Activated CD8-positive, alpha-beta memory T cell treated with anti-CD3 and anti-CD28 coated beads for 36 hours (primary cell): ENCODE results near the gene SAE1. TPM values are rescaled to one million over a fixed set of nuclear protein-coding genes. Genes with fewer than 3 reads are reported as not detected.

Experiments used
- CTCF ChIA-PET: fragments of 350-600 bp; sonication (Branson Sonifier 250); formaldehyde crosslinking; loops from one replicate; lab custom pipeline; 2021; ENCODE audit warnings: antibody characterized with exemption; lab: Charles Lee
- POLR2A ChIA-PET: fragments of 350-600 bp; sonication (Branson Sonifier 250); formaldehyde crosslinking; loops from one replicate; lab custom pipeline; 2021; ENCODE audit warnings: antibody characterized with exemption; lab: Charles Lee
- total RNA-seq, 2 experiments: library from RNA; stranded (reverse); gene quantifications; one replicate each; pipeline ENCODE4 v1.2.3, GENCODE V29; 2021

SAE1 gene
- total RNA-seq, 2 experiments from 2014 or later, result 152 to 158 TPM

GRCh38 chr19:47210180-47210490, 79.5 kb downstream of the SAE1 start:
- ChIA-PET CTCF (interaction anchor here (0.7 to 6.5 kb wide), 26 partner anchors 8 to 219 kb away, joined by 3 to 100 read pairs (median 4); partner anchors contain the start of genes CCDC9 and SAE1), POLR2A (interaction anchor here (0.5 to 4.3 kb wide), 8 partner anchors 8 to 46 kb away, joined by 3 to 24 read pairs (median 4); partner anchors contain the start of gene CCDC9)

- CTCF ChIA-PET, result interaction anchor here (0.7 to 6.5 kb wide), 28 partner anchors 9 to 220 kb away, joined by 3 to 100 read pairs (median 4); partner anchors contain the start of genes CCDC9 and SAE1
These were observed 80.2 kb downstream of the SAE1 start for GRCh38 chr19:47210689-47211316.

GRCh38 chr19:47215581-47215980, 84.9 kb downstream of the SAE1 start:
- ChIA-PET POLR2A (no interaction called here), CTCF (interaction anchor here (0.7 to 1.8 kb wide), 5 partner anchors 8 to 37 kb away, joined by 3 to 6 read pairs (median 4); no protein-coding TSS in a partner anchor)

More at GRCh38 chr19:47210689-47211316, 80.2 kb downstream of the SAE1 start:
- POLR2A ChIA-PET, result interaction anchor here (0.6 to 4.3 kb wide), 8 partner anchors 8 to 53 kb away, joined by 3 to 24 read pairs (median 4); partner anchors contain the start of gene CCDC9

GRCh38 chr19:47221080-47221841, 90.6 kb downstream of the SAE1 start:
- ChIA-PET CTCF (interaction anchor here (1.1 to 1.8 kb wide), 3 partner anchors 11 to 27 kb away, joined by 3 to 5 read pairs (median 3); no protein-coding TSS in a partner anchor), POLR2A (interaction anchor here (1.2 kb wide), 1 partner anchor 11 kb away, joined by 4 read pairs; no protein-coding TSS in a partner anchor)

- CTCF ChIA-PET, result interaction anchor here (1.1 to 1.8 kb wide), 2 partner anchors 12 to 23 kb away, joined by 3 to 5 read pairs; no protein-coding TSS in a partner anchor
These were observed 91.3 kb downstream of the SAE1 start for GRCh38 chr19:47221890-47222289.

GRCh38 chr19:47225746-47226425, 95.3 kb downstream of the SAE1 start:
- POLR2A ChIA-PET, result interaction anchor here (0.5 to 3.0 kb wide), 17 partner anchors 12 to 306 kb away, joined by 3 to 34 read pairs (median 5); partner anchors contain the start of genes CCDC9, SAE1 and ZC3H4

More at GRCh38 chr19:47221890-47222289, 91.3 kb downstream of the SAE1 start:
- POLR2A ChIA-PET, result interaction anchor here (1.2 kb wide), 1 partner anchor 11 kb away, joined by 4 read pairs; no protein-coding TSS in a partner anchor

GRCh38 chr19:47226426-47227351, 96.1 kb downstream of the SAE1 start:
- CTCF ChIA-PET, result interaction anchor here (0.5 to 5.9 kb wide), 9 partner anchors 9 to 134 kb away, joined by 3 to 71 read pairs (median 6); partner anchors contain the start of gene SAE1
- POLR2A ChIA-PET, result interaction anchor here (0.5 to 3.0 kb wide), 16 partner anchors 11 to 307 kb away, joined by 3 to 34 read pairs (median 4); partner anchors contain the start of genes CCDC9 and SAE1

More at GRCh38 chr19:47225746-47226425, 95.3 kb downstream of the SAE1 start:
- CTCF ChIA-PET, result interaction anchor here (0.5 to 5.9 kb wide), 11 partner anchors 10 to 133 kb away, joined by 3 to 71 read pairs (median 5); partner anchors contain the start of genes CCDC9 and SAE1

GRCh38 chr19:47227352-47228167, 96.9 kb downstream of the SAE1 start:
- ChIA-PET POLR2A (interaction anchor here (0.5 to 3.0 kb wide), 9 partner anchors 12 to 366 kb away, joined by 3 to 34 read pairs (median 10); partner anchors contain the start of gene CCDC9), CTCF (interaction anchor here (0.9 to 5.9 kb wide), 5 partner anchors 8 to 77 kb away, joined by 4 to 71 read pairs (median 8); no protein-coding TSS in a partner anchor)

- ChIA-PET POLR2A (interaction anchor here (0.6 to 3.0 kb wide), 2 partner anchors 28 to 367 kb away, joined by 3 to 23 read pairs; partner anchors contain the start of gene CCDC9), CTCF (interaction anchor here (1.0 to 5.9 kb wide), 3 partner anchors 17 to 78 kb away, joined by 3 to 71 read pairs (median 53); no protein-coding TSS in a partner anchor)
These were observed 97.7 kb downstream of the SAE1 start for GRCh38 chr19:47228168-47228936.

GRCh38 chr19:47228937-47229675, 98.5 kb downstream of the SAE1 start:
- CTCF ChIA-PET, result interaction anchor here (0.8 to 5.0 kb wide), 4 partner anchors 10 to 79 kb away, joined by 3 to 71 read pairs (median 5); no protein-coding TSS in a partner anchor
- POLR2A ChIA-PET, result no interaction called here

GRCh38 chr19:47229676-47230053, 99.0 kb downstream of the SAE1 start:
- POLR2A ChIA-PET, result no interaction called here
- CTCF ChIA-PET, result interaction anchor here (0.8 to 5.0 kb wide), 3 partner anchors 9 to 19 kb away, joined by 5 to 71 read pairs (median 5); no protein-coding TSS in a partner anchor

GRCh38 chr19:47230054-47230920, 99.7 kb downstream of the SAE1 start:
- CTCF ChIA-PET, result interaction anchor here (0.8 to 5.0 kb wide), 3 partner anchors 9 to 20 kb away, joined by 5 to 71 read pairs (median 5); no protein-coding TSS in a partner anchor
- POLR2A ChIA-PET, result no interaction called here

- ChIA-PET CTCF (no interaction called here), POLR2A (no interaction called here)
These were observed 100.2 kb downstream of the SAE1 start, which contains the start of gene BBC3 for GRCh38 chr19:47230921-47231214. BBC3 (minus strand) TSS chr19:47231199; CDS start chr19:47228431, 2,768 bp downstream.
